Cardiac muscle cell (in vitro differentiated cells and primary cell): ENCODE data around the gene MANSC4. TPM values are rescaled to one million over a fixed set of nuclear protein-coding genes. Genes with fewer than 3 reads are reported as not detected.
A peak's percentile ranks its signal among the peaks of the same experiment; 100 is the strongest.

Experiments used
- DNase-seq, 2 donors: peaks; one replicate each; pipeline versions ENCODE4 v3.0.0 to v3.0.0-alpha.2; 2010 to 2017; ENCODE audit warnings: low read depth in 1 of 2, low spot score in 1 of 2
- H3K27ac ChIP-seq: fragments of 200-600 bp; sonication (generic); 2 replicates; pipeline ENCODE4 v1.5.1; 2016
- H3K27me3 ChIP-seq: fragments of 200-600 bp; sonication (generic); 2 replicates; pipeline ENCODE4 v1.6.0; 2016; ENCODE audit warnings: control low read depth
- H3K36me3 ChIP-seq: fragments of 200-600 bp; sonication (generic); 2 replicates; pipeline ENCODE4 v1.5.1; 2016; ENCODE audit warnings: control low read depth
- H3K4me1 ChIP-seq: fragments of 200-600 bp; sonication (generic); 2 replicates; pipeline ENCODE4 v1.8.1; 2017; ENCODE audit warnings: low read depth, mild to moderate bottlenecking, mixed run types
- H3K4me3 ChIP-seq: fragments of 200-600 bp; sonication (generic); 2 replicates; pipeline ENCODE4 v1.5.1; 2016; ENCODE audit warnings: mild to moderate bottlenecking
- H3K9me3 ChIP-seq: fragments of 200-600 bp; sonication (generic); 2 replicates; pipeline ENCODE4 v1.5.1; 2017; ENCODE audit warnings: low read depth, mild to moderate bottlenecking, control low read depth
- CTCF ChIP-seq: IDR thresholded peaks from 2 replicates; pipeline ENCODE4 v1.5.1; 2012; ENCODE audit warnings: low read depth, mild to moderate bottlenecking, low read length
- polyA plus RNA-seq: library from polyadenylated mRNA; unstranded; fragments of >200 nt; fragmentation: Nextera tagmentation; extraction: Ambion mirVana; gene quantifications from 2 replicates; pipeline ENCODE4 v1.2.1, GENCODE V29; 2016
- total RNA-seq: library from RNA; depleted of rRNA; stranded (reverse); fragments of >200 nt; gene quantifications from 2 replicates; pipeline ENCODE4 v1.2.3, GENCODE V29; 2016

Gene MANSC4
- total and polyA plus RNA-seq, 2 experiments from 2014 or later: not detected

- no peak overlapping the region for H3K27ac ChIP-seq
- TF ChIP-seq CTCF: no peak
- no peak overlapping the region for H3K4me3 ChIP-seq
- H3K27me3 ChIP-seq: no peaks in the 10 kb centered on the region
- no peaks in the 10 kb centered on the region for H3K36me3 ChIP-seq
- no peaks in the 10 kb centered on the region for H3K4me1 ChIP-seq
- no peaks in the 10 kb centered on the region for H3K9me3 ChIP-seq
- DNase-seq: peak in 1 of 2 donors; percentile 12
These were observed 35.0 kb upstream of the MANSC4 start for GRCh38 chr12:27814851-27815591.

DNA sequence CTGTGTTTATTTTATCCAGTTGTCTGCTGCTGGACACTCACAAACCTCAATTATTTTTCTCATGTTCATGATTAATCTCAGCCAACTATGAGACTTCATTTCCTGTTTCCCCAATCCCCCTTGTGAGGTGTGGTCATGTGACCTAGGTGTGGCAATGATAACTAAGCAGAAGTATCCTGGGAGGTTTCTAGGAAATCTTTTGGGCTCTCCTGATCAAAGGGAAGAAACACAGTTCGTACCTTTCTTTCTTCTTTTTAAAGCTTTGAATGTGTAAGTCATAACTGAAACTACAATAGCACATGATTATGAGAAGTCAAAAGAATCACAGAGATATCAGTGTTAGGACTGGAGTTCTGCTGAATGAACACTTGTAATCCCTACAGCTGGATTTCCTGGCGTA lies 34.4 kb upstream of the MANSC4 start:
- H3K4me1 ChIP-seq: no peaks in the 10 kb centered on the region
- H3K27me3 ChIP-seq: no peaks in the 10 kb centered on the region
- no peaks in the 10 kb centered on the region for H3K9me3 ChIP-seq
- DNase-seq: no peak
- no peak overlapping the region for H3K4me3 ChIP-seq
- no peaks in the 10 kb centered on the region for H3K36me3 ChIP-seq
- H3K27ac ChIP-seq: no peak overlapping the region
- TF ChIP-seq CTCF: no peak

- TF ChIP-seq CTCF: no peak
- Histone ChIP-seq H3K4me1 (no peaks in the 10 kb centered on the region), H3K4me3 (no peak overlapping the region), H3K36me3 (no peaks in the 10 kb centered on the region), H3K9me3 (no peaks in the 10 kb centered on the region), H3K27ac (no peak overlapping the region), H3K27me3 (no peaks in the 10 kb centered on the region)
- no peak for DNase-seq
These were observed 32.5 kb upstream of the MANSC4 start for GRCh38 chr12:27812502-27812901.

- Histone ChIP-seq H3K36me3 (no peaks in the 10 kb centered on the region), H3K4me3 (no peak overlapping the region), H3K4me1 (no peaks in the 10 kb centered on the region), H3K27ac (no peak overlapping the region), H3K27me3 (no peaks in the 10 kb centered on the region), H3K9me3 (no peaks in the 10 kb centered on the region)
- DNase-seq: no peak
- TF ChIP-seq CTCF: no peak
These were observed 30.7 kb upstream of the MANSC4 start for GRCh38 chr12:27810756-27811155.

DNA sequence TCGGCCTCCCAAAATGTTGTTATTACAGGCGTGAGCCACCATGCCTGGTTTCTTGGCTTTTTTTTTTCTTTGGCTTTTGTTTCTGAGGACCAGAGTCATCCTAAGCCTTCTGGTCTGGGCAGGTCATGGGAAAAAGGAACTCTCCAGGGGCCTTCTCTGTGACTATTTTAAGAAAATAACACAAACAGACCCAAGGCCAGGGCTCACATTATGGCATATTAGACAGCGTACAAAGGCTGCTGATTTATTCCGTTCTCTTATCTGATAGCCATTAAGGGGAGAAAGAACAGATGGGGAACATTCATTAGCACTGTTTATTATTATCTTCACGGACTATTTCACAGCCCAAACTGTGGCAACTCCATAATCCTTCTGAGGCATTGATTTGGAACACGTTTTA lies 28.8 kb upstream of the MANSC4 start:
- no peak for TF ChIP-seq CTCF
- Histone ChIP-seq H3K9me3 (no peaks in the 10 kb centered on the region), H3K27ac (no peak overlapping the region), H3K4me1 (no peaks in the 10 kb centered on the region), H3K4me3 (no peak overlapping the region), H3K36me3 (no peaks in the 10 kb centered on the region), H3K27me3 (no peaks in the 10 kb centered on the region)
- DNase-seq: no peak
